Cardiac fibroblast (primary cell): ENCODE data around the gene ERC2.

Experiments used
- DNase-seq, 2 donors: peaks; one replicate each; pipeline versions ENCODE4 v3.0.0 to v3.0.0-alpha.2; 2010; ENCODE audit warnings: low read depth in 2 of 2
- H3K4me3 ChIP-seq, 2 donors: replicated peaks in 1 of 2; 1 replicate in 1 of 2; 2 replicates in 1 of 2; pipeline ENCODE4 v1.5.1; 2011; ENCODE audit warnings: low read depth in 2 of 2, low read length in 2 of 2, mild to moderate bottlenecking in 2 of 2, moderate library complexity in 1 of 2
- CTCF ChIP-seq: IDR thresholded peaks from one replicate; pipeline ENCODE4 v1.5.1; 2011; ENCODE audit warnings: low read depth, mild to moderate bottlenecking, low read length, inconsistent platforms

The ERC2 gene

GRCh38 chr3:55775366-55776154 lies 692.7 kb downstream of the ERC2 start:
- no peak for DNase-seq
- TF ChIP-seq CTCF: no peak
- no peak overlapping the region for H3K4me3 ChIP-seq

- no peak for TF ChIP-seq CTCF
- no peak overlapping the region for H3K4me3 ChIP-seq
- DNase-seq: no peak
Observed at GRCh38 chr3:55774856-55775255, 693.4 kb downstream of the ERC2 start.

- no peak for TF ChIP-seq CTCF
- no peak overlapping the region for H3K4me3 ChIP-seq
- DNase-seq: no peak
Observed at GRCh38 chr3:55771503-55771902, 696.8 kb downstream of the ERC2 start.

- DNase-seq: no peak
Observed at GRCh38 chr3:55770077-55770476, 698.2 kb downstream of the ERC2 start.

GRCh38 chr3:55766753-55767152 lies 701.5 kb downstream of the ERC2 start:
- no peak overlapping the region for H3K4me3 ChIP-seq
- no peak for TF ChIP-seq CTCF
- no peak for DNase-seq

More at GRCh38 chr3:55770077-55770476, 698.2 kb downstream of the ERC2 start:
- TF ChIP-seq CTCF: no peak
- H3K4me3 ChIP-seq: no peak overlapping the region

GRCh38 chr3:55765906-55766701 lies 702.2 kb downstream of the ERC2 start:
- no peak overlapping the region for H3K4me3 ChIP-seq
- no peak for DNase-seq
- no peak for TF ChIP-seq CTCF
